ENCODE measurements around the gene SPATS2L.

The SPATS2L gene

DNA sequence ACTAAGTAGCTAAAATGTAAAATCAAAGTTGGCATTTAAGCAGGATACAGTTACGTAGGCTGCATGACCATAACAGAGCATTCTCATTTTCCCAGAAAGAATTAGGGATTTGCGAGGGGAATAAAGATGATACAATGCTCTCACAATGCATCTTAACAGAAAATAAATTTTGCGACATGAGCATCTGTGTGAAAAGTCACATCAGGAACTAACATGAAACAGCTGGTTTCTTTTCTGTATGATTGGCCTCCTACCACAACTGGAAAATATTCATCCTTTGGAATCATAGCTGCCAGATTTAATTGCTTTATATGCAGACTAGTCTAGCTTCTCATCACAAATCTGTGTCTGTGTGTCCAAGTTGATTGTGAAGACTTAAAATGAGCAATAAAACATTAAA is 137.4 kb downstream of the SPATS2L start:
- DNase-seq (ENCODE audit: low spot score): no peak

GRCh38 chr2:200444530-200444929 is 138.0 kb downstream of the SPATS2L start:
- DNase-seq (ENCODE audit: low spot score): no peak

GRCh38 chr2:200445284-200445683 is 138.8 kb downstream of the SPATS2L start:
- no peak for DNase-seq (ENCODE audit: low spot score)

DNA sequence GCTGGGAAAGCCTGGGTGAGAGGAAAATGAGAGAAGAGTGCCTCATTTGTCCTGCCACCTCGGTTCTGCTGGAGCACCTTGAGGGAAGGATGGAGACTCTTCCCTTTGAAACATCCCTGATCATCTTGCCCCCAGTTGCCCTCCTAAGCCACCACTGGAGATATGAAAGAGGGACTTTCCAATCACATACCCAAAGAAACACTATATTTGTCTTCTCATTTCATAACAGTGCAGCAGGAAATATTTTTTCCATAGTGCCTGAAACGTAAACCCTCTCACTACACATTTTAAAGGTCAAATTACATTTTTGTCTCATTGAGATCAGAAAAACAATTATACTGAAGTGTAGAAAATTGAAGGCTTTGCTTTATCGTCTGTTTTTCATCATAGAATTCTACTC is 140.1 kb downstream of the SPATS2L start:
- no peak for DNase-seq (ENCODE audit: low spot score)

GRCh38 chr2:200447139-200447855 is 140.8 kb downstream of the SPATS2L start:
- no peak for DNase-seq (ENCODE audit: low spot score)

GRCh38 chr2:200448455-200448854 is 142.0 kb downstream of the SPATS2L start:
- DNase-seq (ENCODE audit: low spot score): no peak

GRCh38 chr2:200449149-200449548 is 142.7 kb downstream of the SPATS2L start:
- no peak for DNase-seq (ENCODE audit: low spot score)

GRCh38 chr2:200450288-200450687 is 143.8 kb downstream of the SPATS2L start:
- DNase-seq (ENCODE audit: low spot score): no peak

DNA sequence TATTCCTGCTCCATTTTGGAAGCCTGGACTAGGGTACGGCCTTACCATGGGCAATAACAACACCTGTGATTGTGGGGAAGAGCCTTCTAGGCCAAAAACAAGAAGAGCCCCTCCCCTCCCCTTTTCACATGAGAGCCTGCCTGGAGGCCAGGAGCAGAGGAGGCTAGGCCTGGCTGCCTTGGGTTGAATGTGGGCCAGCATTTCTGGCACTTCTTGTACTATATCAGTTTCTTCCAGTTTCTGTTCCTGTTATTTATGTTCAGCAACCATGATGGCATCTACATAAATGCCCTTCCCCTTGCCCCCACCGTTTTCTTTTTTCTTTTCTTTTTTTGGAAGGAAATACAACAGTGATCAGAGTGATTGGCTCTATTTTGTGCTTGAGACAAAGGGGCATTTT is 145.0 kb downstream of the SPATS2L start:
- DNase-seq (ENCODE audit: low spot score): no peak

DNA sequence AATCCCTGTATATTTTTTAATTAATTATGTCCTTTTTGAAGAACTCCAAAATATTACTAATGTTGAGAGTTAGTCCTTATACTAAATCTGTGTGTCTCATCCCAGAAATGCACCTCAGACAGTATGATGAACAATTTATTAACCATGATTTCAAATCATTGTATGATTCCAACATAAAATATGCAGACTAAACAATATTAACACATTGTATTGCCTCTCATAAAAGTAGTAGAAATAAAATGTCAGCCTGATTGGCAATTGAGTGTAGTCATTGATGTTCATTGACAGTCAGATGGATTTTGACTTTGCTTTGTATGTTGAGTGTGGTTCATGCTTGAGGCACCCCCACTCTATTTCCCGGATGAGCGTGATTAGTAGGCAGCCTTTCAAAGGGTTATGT is 145.9 kb downstream of the SPATS2L start:
- DNase-seq (ENCODE audit: low spot score): no peak

GRCh38 chr2:200453142-200453852 is 146.8 kb downstream of the SPATS2L start:
- DNase-seq (ENCODE audit: low spot score): no peak

- DNase-seq (ENCODE audit: low spot score): no peak
Measured at GRCh38 chr2:200453853-200454534, 147.5 kb downstream of the SPATS2L start.

DNA sequence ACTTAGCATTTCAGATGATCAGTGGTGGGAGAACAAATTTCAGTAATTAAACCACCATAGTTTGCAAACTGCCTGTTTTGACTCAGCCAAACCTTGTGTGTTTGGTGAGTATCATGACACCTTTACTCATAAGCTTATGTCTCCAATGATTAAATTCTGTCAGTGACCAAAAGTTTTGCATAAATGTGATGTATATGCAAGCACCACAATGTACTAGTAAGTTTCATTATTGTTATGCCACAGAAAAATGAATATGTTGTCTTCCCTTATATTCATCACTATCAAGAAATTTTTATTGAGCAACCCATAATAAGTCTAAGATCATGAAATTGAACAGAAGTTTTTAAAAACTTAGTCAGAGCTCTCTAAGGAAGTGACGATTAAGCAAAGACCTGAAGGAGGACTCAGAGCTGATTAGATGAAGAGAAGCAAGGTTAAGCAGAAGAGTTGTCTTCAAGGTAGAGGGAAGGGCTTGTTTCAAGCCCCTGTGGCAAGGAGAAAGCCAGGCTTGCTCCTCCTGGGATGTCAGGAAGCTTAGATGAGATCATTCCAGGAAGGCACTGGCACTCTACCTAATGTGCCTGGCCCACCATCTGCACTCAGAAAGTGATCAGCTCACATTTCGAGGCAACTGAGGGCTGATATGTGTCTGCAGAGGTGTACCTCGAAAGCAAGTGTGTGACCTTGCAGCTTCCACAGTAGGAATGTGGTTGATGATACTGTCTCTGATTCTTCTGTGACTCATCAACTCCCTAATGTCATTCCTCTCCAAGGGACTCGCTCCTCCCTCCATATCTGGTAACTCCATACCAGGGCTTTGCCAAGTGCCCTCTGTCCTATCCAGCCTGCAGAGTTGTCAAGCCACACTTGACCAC is 148.7 kb downstream of the SPATS2L start:
- DNase-seq (ENCODE audit: low spot score): peak; percentile 31

- no peak for DNase-seq (ENCODE audit: low spot score)
Measured at GRCh38 chr2:200455958-200456421, 149.5 kb downstream of the SPATS2L start.

- no peak for DNase-seq (ENCODE audit: low spot score)
Measured at GRCh38 chr2:200456567-200456966, 150.1 kb downstream of the SPATS2L start.

GRCh38 chr2:200459101-200459500 is 152.6 kb downstream of the SPATS2L start:
- no peak for DNase-seq (ENCODE audit: low spot score)

- DNase-seq (ENCODE audit: low spot score): no peak
Measured at GRCh38 chr2:200461846-200462710, 155.6 kb downstream of the SPATS2L start.

DNA sequence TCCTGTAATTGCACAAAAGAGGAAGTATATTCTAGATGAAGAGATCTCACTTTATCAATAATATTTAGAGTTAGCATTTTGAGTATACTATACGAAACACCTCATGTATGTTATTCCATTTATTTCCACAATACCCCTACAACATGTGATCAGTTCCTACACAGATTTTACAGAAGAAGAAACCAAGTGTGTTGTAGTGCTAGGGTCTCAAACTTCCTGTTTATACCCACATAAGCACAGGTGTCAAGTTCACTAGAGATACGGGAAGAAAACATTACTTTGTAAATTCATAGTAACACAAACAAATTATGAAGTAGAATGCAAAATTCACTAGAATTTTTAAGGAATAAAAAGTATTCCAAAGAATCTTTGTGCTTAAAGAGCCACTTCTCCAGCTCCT is 157.0 kb downstream of the SPATS2L start:
- DNase-seq (ENCODE audit: low spot score): no peak

DNA sequence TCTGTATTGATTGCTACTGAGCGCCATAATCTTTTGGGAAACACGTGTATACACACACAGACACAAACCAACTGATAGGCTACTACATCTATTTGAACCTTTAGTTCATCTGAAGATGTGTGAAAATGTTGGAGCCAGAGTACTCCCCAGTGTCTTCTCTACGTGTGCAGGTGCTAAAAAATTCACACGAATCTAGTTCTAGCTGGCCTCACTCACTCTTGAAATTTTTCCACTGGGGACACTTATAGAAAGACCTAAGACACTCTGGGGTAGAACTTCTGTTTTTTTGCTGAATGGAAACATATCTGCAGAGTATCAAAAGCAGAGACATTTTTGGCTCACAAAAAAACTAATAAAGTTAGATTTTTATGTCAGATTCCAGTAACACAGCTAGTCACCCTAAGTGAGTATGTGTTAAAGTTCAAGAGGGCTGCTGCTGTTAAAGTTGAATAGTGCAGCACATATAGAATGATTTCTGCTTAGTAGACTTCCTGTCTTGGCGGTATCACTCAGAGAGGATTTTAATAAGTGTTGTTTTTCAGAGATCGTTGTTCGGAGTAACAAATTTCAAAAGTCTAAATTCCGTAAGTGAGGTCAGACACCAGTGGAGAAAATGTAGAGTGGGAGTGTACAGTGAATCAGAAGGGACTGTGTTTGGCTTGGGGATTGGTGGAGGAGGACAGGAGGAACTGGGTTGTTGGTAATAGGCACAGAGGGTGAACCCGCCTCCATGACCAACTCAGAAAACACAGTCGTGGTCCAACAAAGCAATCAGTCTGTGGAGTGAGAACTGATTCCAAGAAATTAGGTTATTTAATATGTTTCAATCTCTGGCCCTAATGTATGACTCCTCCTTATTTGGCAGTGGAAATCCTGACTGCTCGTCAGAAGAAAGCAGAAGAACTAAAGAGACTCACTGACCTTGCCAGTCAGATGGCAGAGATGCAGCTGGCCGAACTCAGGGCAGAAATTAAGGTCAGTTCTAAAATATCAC is 160.2 kb downstream of the SPATS2L start:
- DNase-seq (ENCODE audit: low spot score): no peak

Measured in RKO (cell line).